Measurements from ENCODE around the gene RNASET2. TPM values are rescaled to one million over a fixed set of nuclear protein-coding genes. Genes with fewer than 3 reads are reported as not detected.

RNASET2 gene
- total RNA-seq, 1 donor, result 16.8 TPM

DNA sequence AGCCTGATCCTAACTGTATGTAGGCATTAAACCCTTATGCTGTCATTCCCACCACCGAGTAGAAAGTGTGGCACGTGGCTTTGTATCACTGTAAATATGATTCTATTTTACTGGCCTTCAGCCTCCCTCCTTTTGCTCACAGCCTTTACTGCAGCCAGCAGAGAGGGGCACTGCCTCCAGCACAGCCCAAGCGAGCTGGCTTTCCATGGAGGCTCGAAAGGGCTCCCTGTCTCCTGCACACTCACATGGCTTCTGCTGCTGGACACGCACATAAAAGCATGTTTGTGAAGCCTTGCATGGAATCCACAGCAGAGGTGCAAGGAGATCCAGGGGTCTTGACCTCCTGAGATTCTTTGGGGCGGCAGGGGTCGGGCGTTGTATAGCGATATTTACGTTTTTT lies 51.3 kb downstream of the RNASET2 start:
- TF ChIP-seq, protein P1, sequence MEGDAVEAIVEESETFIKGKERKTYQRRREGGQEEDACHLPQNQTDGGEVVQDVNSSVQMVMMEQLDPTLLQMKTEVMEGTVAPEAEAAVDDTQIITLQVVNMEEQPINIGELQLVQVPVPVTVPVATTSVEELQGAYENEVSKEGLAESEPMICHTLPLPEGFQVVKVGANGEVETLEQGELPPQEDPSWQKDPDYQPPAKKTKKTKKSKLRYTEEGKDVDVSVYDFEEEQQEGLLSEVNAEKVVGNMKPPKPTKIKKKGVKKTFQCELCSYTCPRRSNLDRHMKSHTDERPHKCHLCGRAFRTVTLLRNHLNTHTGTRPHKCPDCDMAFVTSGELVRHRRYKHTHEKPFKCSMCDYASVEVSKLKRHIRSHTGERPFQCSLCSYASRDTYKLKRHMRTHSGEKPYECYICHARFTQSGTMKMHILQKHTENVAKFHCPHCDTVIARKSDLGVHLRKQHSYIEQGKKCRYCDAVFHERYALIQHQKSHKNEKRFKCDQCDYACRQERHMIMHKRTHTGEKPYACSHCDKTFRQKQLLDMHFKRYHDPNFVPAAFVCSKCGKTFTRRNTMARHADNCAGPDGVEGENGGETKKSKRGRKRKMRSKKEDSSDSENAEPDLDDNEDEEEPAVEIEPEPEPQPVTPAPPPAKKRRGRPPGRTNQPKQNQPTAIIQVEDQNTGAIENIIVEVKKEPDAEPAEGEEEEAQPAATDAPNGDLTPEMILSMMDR (IDR thresholded peaks at IDR 0.05; ENCODE audit: insufficient read depth, low read length), result no peak
- no peak for DNase-seq (ENCODE audit: low read depth)
- H3K4me3 ChIP-seq (ENCODE audit: low read depth, low read length), result no peak overlapping the region

DNA sequence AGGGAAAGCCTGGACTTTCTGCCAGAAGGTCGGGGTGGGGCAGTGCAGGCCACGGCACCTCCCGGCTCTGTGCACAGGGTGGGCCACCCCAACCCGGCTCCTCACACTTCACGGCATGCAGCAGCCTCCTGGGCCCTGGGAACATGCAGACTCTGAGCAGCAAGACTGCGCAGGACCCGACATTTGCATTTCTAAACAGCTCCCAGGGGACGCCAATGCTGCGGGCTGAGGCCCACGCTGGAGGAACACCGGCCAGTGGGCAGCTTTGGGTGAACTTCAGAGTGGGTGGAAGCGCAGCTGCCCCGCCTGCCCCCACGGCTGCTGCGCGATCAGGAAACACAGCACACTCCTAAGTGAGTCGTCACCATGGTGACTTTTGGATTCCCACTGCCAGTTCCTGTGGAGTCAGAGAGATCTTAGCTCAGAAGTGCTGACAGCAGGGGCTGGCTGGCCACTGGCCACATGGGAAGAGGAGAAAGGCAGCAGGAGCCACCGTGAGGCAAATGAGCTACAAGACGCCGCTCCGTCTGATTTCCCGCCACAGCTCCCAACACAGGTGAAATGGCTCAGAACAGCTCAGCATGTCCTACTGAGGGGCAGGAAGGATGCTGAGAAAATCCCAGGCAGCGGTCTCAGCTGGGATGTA lies 52.1 kb downstream of the RNASET2 start:
- H3K4me3 ChIP-seq (ENCODE audit: low read depth, low read length), result no peak overlapping the region
- no peak for DNase-seq (ENCODE audit: low read depth)
- TF ChIP-seq, protein P1 (IDR thresholded peaks at IDR 0.05; ENCODE audit: insufficient read depth, low read length), result no peak

DNA sequence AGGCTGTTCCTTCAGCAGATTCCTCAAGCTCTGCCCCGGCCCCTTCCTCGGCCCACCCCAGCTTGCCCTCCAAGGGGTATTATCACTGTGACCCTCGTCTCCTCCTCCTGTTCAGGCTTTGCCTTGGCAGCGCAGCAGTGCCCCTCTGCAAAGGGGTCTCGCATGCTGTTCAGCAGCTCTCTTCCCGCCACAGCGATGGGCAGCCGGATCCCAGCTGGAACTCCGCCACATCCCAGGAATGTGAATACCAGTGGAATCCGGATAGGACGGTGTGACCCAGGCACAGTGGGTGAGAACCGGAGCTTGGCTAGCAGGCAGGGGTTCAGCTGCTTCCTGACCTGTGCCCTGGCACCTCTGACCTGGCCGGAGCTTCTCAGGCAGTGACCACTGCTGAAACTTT lies 52.9 kb downstream of the RNASET2 start:
- TF ChIP-seq, protein P1 (IDR thresholded peaks at IDR 0.05; ENCODE audit: insufficient read depth, low read length), result no peak
- no peak for DNase-seq (ENCODE audit: low read depth)
- no peak overlapping the region for H3K4me3 ChIP-seq (ENCODE audit: low read depth, low read length)

DNA sequence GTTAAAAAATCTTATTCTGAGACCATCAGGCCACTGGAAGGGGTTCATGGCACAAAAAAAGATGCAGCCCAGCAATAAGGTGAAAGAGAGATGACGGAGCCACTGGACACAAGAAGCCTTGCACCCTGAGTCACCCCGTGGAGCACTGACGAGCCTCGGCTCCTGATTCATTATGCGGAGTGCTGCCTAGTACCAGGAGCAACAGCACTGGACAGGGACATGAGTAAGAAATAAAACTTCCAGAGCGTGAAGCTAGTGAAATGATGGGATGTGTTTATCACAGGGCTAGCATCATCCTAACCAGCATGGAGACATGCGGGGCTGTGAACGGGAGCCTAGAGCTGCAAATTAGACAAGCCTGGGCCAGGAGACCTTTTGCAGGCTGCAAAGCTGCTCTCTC lies 53.3 kb downstream of the RNASET2 start:
- no peak for DNase-seq (ENCODE audit: low read depth)
- TF ChIP-seq, protein P1 (IDR thresholded peaks at IDR 0.05; ENCODE audit: insufficient read depth, low read length), result no peak
- H3K4me3 ChIP-seq (ENCODE audit: low read depth, low read length), result no peak overlapping the region

DNA sequence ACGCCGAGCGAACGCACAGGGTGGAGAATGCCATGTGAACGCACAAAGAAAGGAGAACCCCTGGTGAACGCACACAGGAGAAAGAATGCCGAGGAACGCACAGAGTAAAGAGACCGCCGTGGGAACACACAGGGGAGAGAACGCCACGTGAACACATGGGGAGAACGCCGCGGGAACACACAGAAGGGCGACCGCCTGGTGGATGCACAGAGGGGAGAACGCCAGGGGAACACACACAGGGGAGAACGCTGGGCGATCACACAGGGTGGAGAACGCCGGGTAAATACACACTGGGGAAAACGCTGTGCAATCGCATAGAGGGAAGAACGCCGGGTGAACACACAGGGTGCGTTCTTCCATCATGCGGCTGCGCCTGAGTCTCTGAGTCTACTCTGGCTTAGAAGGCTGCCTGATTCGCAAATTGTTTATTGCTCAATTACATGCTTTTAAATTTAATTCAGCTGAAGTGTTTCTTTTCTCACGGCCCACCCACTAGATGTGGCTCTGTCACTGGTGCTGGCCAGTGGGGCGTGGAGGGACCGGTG lies 54.1 kb downstream of the RNASET2 start:
- TF ChIP-seq, protein P1 (IDR thresholded peaks at IDR 0.05; ENCODE audit: insufficient read depth, low read length), result no peak
- no peak overlapping the region for H3K4me3 ChIP-seq (ENCODE audit: low read depth, low read length)
- DNase-seq (ENCODE audit: low read depth), result no peak

DNA sequence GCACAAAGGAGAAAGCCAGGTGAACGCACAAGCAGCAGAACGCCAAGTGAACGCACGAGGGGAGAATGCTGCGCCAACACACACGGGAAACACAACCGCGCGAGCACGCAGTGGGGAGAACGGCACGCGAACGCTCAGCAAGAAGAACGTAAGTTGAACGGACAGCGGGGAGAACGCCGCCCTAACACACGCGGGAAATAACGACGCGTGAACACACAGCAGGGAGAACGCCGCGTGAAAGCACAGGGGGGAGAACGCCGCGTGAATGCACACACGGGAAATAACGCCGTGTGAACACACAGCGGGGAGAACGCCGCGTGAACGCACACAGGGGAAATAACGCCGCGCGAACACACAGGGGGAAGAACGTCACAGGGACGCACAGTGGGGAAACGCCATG lies 54.7 kb downstream of the RNASET2 start:
- DNase-seq (ENCODE audit: low read depth), result no peak
- TF ChIP-seq, protein P1 (IDR thresholded peaks at IDR 0.05; ENCODE audit: insufficient read depth, low read length), result no peak
- H3K4me3 ChIP-seq (ENCODE audit: low read depth, low read length), result no peak overlapping the region
